ENCODE measurements around the gene ZNF592.
A peak's percentile ranks its signal among the peaks of the same experiment; 100 is the strongest.

ZNF592 gene

DNA sequence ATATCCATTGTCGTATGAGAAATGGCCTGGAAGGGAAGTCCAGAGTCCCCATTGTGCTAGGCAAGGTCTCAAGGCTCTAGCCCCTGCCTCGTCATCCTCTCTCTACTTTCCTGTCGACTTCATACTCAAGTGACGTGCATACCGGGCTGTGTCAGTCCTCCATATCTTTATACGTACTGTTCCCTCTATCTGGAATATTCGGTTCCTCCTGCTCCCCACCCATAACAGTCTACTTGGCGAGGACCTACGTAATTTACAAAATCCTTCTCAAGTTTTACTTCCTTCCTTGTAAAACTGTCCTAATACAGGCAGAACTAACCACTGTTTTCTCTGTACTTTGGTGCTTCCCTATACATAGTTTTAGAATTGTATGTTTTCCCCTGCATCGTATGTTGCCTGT, 66.5 kb downstream of the ZNF592 start:
- peaks cover 17% of the 10 kb centered on the region for H3K36me3 Mint-ChIP-seq (ENCODE audit: low read depth)
- peaks cover 51% of the 10 kb centered on the region for H3K4me1 Mint-ChIP-seq (ENCODE audit: low read depth)
- H3K9me3 Mint-ChIP-seq = no peaks in the 10 kb centered on the region
- peak overlapping the region; percentile 88 for H3K27ac Mint-ChIP-seq
- H3K27me3 Mint-ChIP-seq = peaks cover 16% of the 10 kb centered on the region
- H3K4me3 Mint-ChIP-seq = peak overlapping the region; percentile 42
- intact Hi-C loops (cut with micrococcal nuclease) = no loop called here

DNA sequence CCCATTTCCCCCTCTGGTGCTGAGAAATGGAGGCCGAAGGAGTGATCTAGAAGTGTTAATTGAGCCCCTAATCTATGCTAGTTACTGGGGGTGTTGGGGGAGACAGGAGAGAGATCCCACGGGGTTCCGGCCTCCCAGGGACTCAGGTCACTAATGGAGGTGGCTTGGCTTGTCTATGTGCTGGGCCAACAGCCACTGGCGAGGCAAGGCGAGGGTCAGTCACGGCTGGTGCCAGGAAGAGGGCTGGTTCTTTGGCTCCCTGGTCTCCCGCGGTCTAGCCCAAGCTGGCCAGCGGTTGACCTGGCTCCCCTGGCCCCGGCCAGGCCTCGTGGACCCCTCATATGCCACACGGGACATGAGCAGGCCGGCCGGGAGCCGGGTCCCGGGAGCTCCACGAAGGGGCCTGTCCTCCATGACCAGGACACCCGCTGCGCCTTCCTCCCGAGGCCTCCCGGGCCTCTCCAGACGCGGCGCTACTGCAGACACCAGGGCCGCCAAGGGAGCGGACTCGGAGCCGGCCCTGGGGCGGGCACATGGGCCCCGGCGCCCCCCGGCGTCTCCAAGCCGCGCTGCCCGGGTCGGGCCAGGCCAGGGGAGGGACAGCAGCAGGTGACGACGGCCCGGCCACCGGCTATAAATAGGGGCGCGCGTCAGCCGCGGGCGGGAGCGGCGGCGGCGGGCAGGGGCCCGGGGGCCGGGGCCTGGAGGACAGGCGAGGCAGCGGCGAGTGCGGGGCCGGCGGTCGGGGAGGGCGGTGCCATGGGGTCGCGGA, 68.5 kb downstream of the ZNF592 start, which contains the start of gene ALPK3:
TSS of gene ALPK3 (plus strand) at position 663 of the 772 bp plus-strand sequence. CDS start at position 760, 97 bp downstream.
- Mint-ChIP-seq H3K27ac (peak within 1 kb of the TSS; percentile 88), H3K4me3 (no peak within 1 kb of the TSS), H3K4me1 (ENCODE audit: low read depth) (peaks cover 42% of the 10 kb centered on the region), H3K27me3 (peaks cover 16% of the 10 kb centered on the region), H3K36me3 (ENCODE audit: low read depth) (peaks cover 11% of the 10 kb centered on the region), H3K9me3 (no peaks in the 10 kb centered on the region)
- intact Hi-C loops (cut with micrococcal nuclease) = no loop called here

DNA sequence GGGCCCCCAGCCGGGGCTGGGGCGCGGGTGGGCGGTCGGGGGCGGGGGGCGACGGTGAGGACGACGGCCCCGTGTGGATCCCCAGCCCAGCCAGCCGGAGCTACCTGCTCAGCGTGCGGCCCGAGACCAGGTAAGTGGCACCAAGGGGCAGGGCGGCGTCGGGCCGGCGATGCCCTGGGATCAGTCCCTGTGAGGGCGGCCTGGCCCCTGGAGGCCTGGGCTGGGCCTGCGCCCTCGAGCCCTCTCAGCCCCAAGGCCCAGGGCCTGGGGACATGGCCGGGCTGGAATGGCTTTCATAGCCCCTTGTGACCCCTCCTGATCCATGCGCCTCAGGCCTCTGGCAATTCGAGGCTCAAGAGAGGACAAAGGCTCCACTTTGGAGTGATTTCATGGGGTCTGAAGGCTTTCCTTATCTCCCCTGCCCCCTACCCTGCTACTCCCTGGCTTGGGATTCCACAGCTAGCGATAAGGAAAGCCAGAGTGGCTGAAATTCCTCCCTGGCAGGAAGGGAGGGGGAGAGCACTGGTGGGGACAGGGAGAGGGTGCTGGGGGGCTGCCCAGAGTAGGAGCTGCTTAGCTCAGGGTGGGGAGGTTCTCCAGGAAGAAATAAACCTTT, 69.2 kb downstream of the ZNF592 start:
- Mint-ChIP-seq H3K4me3 (no peak overlapping the region), H3K27me3 (peaks cover 16% of the 10 kb centered on the region), H3K27ac (no peak overlapping the region), H3K36me3 (ENCODE audit: low read depth) (peaks cover 5% of the 10 kb centered on the region), H3K9me3 (no peaks in the 10 kb centered on the region), H3K4me1 (ENCODE audit: low read depth) (peaks cover 38% of the 10 kb centered on the region)
- intact Hi-C loops (cut with micrococcal nuclease) = no loop called here

DNA sequence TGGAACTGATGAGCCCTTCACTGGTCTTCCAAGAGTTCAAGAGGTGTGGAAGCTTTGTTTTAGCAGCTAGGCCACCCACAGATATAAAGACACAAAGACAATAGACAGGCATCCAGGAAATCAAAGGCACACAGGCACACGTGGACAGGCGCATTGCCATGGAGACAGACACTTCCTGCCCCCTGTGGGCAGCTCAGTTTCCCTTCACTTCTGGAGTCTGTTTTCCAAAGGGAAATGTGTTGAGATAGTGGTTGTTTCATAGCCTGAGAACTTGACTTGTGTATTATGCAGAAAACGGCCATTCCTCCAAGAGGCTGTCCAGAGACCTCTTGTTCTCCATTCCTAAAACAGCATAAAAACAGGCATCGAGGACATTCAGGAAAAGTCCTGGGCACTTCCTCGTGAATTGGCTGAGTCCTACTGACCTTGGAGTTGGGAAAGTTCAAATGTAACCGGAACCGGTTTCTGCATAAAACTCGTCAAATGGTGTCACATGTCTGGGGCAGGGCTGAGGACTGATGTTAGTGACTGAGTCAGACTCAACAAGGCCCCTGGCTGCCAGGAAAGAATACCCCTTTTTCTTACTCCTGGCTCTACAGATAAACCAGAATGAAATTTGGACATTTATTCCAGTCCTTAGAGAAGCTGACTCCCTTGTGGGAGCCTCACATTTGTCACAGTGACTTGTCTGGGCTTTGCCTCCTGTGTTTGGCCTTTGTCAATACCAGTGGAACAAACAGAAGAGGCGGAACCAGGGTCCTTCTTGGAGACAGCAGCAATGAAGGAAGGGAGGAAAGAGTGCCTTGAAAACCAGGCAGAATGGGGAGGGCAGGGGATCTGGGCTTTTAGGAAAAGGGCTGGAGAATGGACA, 70.1 kb downstream of the ZNF592 start:
- H3K36me3 Mint-ChIP-seq (ENCODE audit: low read depth) = no peaks in the 10 kb centered on the region
- peak overlapping the region; percentile 47 for H3K27ac Mint-ChIP-seq
- H3K4me1 Mint-ChIP-seq (ENCODE audit: low read depth) = peaks cover 38% of the 10 kb centered on the region
- no peak overlapping the region for H3K4me3 Mint-ChIP-seq
- H3K27me3 Mint-ChIP-seq = peaks cover 16% of the 10 kb centered on the region
- intact Hi-C loops (cut with micrococcal nuclease) = no loop called here
- no peaks in the 10 kb centered on the region for H3K9me3 Mint-ChIP-seq

DNA sequence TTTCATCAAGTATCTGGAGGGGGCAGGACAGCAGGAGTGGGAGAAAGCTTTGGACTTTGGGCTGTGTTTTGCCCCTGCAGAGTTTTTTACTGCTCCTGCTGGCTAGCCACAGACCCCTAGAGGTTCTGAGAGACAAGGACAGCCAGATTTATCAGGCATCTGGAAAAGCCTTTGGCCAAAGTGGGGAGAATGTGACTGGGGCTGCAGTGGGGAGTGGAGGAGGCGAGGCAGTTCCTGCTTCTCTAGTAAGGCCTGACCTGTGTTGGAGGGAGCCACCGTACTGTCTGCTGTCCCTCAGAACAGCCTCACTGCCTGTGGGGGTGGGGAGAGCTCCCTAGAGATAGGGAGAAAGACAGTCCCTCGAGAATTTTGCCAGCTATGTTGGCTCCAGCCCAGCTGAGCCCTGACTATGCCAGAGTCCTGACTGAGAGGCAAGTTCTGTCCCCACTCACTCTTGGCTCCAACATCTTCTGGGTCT, 70.9 kb downstream of the ZNF592 start:
- peak overlapping the region; percentile 47 for H3K27ac Mint-ChIP-seq

DNA sequence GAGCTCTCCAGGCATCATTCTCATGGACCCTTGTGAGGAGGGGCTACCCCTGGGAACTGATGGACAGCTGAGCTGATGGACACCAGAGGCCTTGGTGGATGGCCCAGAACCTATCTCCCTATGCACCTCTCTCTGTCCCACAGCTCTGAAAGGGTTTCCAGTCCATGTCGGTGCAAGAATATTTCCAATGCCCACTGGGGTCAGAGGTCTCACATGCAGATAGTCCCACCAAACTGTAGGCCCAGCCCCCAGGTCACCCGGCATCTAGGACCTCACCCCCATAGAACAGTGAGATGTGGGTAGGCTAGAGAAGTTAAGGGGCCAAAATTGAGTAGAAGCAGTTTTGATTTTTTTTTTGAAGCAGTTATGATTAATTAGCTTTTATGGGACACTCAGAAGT, 71.4 kb downstream of the ZNF592 start:
- Mint-ChIP-seq H3K36me3 (ENCODE audit: low read depth) (no peaks in the 10 kb centered on the region), H3K9me3 (no peaks in the 10 kb centered on the region), H3K27ac (no peak overlapping the region), H3K4me1 (ENCODE audit: low read depth) (peaks cover 30% of the 10 kb centered on the region), H3K4me3 (no peak overlapping the region), H3K27me3 (peaks cover 16% of the 10 kb centered on the region)
- intact Hi-C loops (cut with micrococcal nuclease) = no loop called here

More for the DNA sequence above, 70.9 kb downstream of the ZNF592 start:
- Mint-ChIP-seq H3K4me1 (ENCODE audit: low read depth) (peaks cover 35% of the 10 kb centered on the region), H3K36me3 (ENCODE audit: low read depth) (no peaks in the 10 kb centered on the region), H3K27me3 (peaks cover 16% of the 10 kb centered on the region), H3K9me3 (no peaks in the 10 kb centered on the region), H3K4me3 (no peak overlapping the region)
- intact Hi-C loops (cut with micrococcal nuclease) = no loop called here

DNA sequence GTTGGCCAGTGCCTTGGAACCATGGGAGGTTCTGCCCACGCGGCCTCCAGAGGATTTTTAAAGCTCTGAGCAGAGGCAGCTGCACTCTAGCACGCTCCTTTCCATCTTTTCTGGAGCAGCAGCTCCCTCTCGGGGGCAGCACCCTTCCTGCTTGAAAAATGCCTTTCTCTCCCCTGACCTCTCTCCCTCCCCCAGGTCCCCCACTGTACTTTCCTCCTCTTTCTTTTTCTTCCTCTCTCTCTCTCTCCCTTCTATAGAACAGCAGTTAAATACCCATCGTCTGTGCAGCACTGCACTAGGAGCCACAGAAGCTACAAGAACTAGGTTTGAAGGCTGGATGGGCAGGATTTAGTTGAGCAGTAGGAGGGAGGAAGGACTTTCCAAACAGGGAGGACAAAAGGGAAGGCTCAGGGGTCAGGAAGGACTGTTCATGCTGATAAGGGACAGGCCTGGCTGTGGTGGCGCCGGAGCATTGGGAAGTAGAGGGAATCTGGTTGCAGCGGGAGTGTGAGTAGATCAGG, 73.2 kb downstream of the ZNF592 start:
- peaks cover 13% of the 10 kb centered on the region for H3K4me1 Mint-ChIP-seq (ENCODE audit: low read depth)
- intact Hi-C loops (cut with micrococcal nuclease) = no loop called here
- H3K36me3 Mint-ChIP-seq (ENCODE audit: low read depth) = no peaks in the 10 kb centered on the region
- peaks cover 11% of the 10 kb centered on the region for H3K27me3 Mint-ChIP-seq
- no peak overlapping the region for H3K4me3 Mint-ChIP-seq
- H3K9me3 Mint-ChIP-seq = no peaks in the 10 kb centered on the region
- no peak overlapping the region for H3K27ac Mint-ChIP-seq

DNA sequence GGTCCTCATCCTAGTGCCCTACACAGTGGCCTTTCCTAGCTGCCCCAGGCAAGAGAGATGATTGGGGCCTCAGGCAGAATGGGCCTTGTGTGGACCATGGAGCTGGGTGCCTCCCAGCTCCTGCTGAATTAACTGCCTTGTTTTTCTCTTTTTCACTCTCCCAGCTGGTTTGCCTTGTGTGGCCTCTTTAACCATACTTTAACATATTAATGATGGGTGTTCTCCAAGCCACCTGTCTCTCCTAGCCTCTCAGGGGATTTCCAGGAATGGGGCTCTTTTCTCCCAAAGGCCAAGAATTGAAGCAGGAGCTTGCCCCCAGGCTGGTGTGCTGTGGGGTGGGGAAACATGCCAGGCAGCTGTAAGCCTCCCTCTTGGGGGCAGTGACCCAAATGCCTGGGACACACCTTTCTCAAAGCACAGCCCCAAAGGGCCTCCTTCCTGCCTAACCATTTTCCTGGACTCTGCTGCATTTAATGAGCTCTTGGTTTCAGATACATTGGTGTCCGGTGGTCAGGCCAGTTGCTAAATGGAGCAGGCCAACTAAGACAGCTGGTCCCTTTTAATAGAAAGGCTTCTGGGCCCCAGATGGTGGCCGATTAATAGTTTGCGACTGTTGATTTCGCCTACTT, 74.4 kb downstream of the ZNF592 start:
- intact Hi-C loops (cut with micrococcal nuclease) = no loop called here
- Mint-ChIP-seq H3K27ac (no peak overlapping the region), H3K4me1 (ENCODE audit: low read depth) (peaks cover 6% of the 10 kb centered on the region), H3K36me3 (ENCODE audit: low read depth) (no peaks in the 10 kb centered on the region), H3K4me3 (no peak overlapping the region), H3K9me3 (no peaks in the 10 kb centered on the region), H3K27me3 (peaks cover 4% of the 10 kb centered on the region)

DNA sequence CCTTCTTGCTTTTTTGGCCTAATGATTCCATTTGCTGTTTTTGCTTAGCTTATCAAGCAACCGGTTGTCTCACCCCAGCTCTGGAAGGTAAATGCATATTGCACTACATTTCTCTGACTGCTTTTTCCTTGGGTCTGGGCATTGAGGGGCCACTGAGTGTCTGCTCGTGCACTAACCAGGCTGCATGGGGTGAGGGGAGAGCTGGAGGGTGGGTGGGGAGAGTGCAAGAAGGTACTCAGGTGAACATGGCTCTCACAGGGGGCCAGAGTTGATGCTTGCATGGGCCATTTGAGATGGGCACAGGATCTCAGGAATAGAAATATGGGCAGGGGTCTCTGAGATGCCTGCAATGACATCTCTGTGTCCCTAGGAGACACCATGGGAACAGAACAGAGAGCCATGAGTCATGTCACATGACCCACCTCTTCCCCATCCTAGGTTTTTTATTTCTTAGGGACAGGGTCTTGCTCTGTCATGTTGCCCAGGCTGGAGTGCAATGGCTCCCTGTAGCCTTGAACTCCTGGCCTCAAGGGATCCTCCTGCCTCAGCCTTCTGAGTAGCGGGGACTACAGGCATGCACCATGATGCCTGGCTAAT, 75.0 kb downstream of the ZNF592 start:
- Mint-ChIP-seq H3K4me3 (no peak overlapping the region), H3K27ac (no peak overlapping the region), H3K9me3 (no peaks in the 10 kb centered on the region), H3K4me1 (ENCODE audit: low read depth) (peaks cover under 1% of the 10 kb centered on the region), H3K27me3 (peaks cover 1% of the 10 kb centered on the region), H3K36me3 (ENCODE audit: low read depth) (no peaks in the 10 kb centered on the region)
- intact Hi-C loops (cut with micrococcal nuclease) = no loop called here

DNA sequence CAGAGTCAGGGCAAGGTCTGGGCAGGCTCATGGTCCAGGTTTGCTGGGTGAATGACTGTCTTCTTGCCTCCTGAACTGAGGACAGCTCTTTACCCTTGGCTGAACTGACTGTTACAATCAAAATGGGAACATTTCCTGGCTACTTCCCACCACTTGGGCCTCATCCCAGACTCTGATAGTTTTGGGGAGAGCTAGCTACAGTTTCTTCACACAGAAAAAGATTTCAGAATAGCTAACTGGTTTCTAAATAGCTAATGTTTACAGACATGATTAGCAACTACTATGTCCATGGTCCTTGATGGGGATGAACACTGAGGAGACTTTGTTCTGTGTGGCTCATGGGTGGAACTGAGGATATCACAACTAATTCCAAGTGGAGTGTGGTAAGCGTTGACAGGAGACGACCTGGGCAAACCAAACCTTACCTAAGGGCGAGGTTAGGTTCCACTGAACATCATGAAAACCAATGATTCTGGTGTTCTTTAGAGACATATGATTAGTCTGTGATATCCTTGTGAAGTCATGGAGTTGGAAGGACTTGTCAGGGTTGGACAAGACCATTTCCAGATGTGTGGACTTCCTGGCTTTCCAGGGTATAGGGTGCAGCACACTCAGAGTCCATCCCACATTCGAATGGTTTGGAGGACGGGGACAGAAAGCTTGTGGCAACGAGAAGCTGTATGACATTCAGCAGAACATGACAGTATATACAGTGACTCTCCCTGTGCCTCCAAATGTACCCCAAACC, 76.0 kb downstream of the ZNF592 start:
- intact Hi-C loops (cut with micrococcal nuclease) = no loop called here
- H3K4me1 Mint-ChIP-seq (ENCODE audit: low read depth) = no peaks in the 10 kb centered on the region
- no peak overlapping the region for H3K27ac Mint-ChIP-seq
- no peaks in the 10 kb centered on the region for H3K36me3 Mint-ChIP-seq (ENCODE audit: low read depth)
- no peak overlapping the region for H3K4me3 Mint-ChIP-seq
- H3K27me3 Mint-ChIP-seq = no peaks in the 10 kb centered on the region
- no peaks in the 10 kb centered on the region for H3K9me3 Mint-ChIP-seq

DNA sequence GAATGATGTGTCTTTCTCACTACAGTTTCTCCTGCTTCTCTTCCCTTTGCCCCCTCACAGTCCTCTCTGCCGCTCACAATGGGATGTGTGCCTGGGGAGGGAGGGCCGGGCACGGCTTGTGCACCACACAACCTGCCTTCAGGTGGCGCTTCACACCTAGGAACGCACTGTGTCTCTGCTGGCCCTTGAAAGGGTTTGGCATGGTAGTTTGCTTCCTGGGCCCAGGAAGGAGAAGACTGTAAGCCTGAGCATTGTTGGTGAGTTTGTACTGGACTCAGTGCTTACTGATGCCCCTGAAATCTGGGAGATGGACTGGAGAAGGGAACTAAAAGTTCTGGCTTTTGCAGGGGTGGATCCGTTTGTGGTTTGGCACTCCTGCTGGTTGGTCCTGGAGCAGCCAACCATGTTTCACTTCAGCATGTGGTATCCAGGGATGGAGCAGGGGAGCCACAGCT, 78.0 kb downstream of the ZNF592 start:
- intact Hi-C loops (cut with micrococcal nuclease) = no loop called here
- no peaks in the 10 kb centered on the region for H3K36me3 Mint-ChIP-seq (ENCODE audit: low read depth)
- H3K27ac Mint-ChIP-seq = no peak overlapping the region
- no peak overlapping the region for H3K4me3 Mint-ChIP-seq
- no peaks in the 10 kb centered on the region for H3K9me3 Mint-ChIP-seq
- no peaks in the 10 kb centered on the region for H3K27me3 Mint-ChIP-seq
- H3K4me1 Mint-ChIP-seq (ENCODE audit: low read depth) = no peaks in the 10 kb centered on the region

DNA sequence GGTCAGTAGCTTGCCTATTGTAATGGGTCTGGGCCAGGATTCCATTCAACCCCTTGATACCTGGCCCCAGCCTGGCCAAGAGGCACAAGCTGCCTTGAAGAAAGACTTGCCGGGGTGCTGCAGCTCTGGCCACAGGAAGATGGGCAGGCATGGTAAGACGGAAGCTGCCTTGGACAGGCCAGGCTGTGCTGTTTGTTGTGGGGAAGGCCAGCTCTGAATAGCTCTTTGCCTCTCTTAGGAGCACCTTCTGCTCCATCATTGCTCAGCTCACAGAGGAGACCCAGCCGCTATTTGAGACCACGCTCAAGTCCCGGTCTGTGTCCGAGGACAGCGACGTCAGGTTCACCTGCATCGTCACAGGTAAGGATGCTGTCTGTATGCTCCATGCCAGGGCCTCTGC, 78.9 kb downstream of the ZNF592 start:
- H3K9me3 Mint-ChIP-seq = no peaks in the 10 kb centered on the region
- no peaks in the 10 kb centered on the region for H3K4me1 Mint-ChIP-seq (ENCODE audit: low read depth)
- no peak overlapping the region for H3K4me3 Mint-ChIP-seq
- H3K27me3 Mint-ChIP-seq = no peaks in the 10 kb centered on the region
- intact Hi-C loops (cut with micrococcal nuclease) = no loop called here
- no peak overlapping the region for H3K27ac Mint-ChIP-seq
- no peaks in the 10 kb centered on the region for H3K36me3 Mint-ChIP-seq (ENCODE audit: low read depth)

All from dendritic cell treated with granulocyte-macrophage colony-stimulating factor and Interleukin-4, amounts not matched to agents 40 ng/mL and 50 ng/mL, for 4 days (primary cell).